ENCODE results near the gene GBF1. TPM values are rescaled to one million over a fixed set of nuclear protein-coding genes. Genes with fewer than 3 reads are reported as not detected.
"Not testable (repeated sequence)": the region's sequence is repeated elsewhere in the genome, so short reads cannot be mapped to it uniquely, and the experiment has no call there.

The GBF1 gene
- total RNA-seq, 6 experiments from 2014 or later, result 22.6 to 27.2 (median 23.7) TPM

- no peak overlapping the region for H3K4me3 ChIP-seq
- H3K27ac ChIP-seq, result no peak overlapping the region
- peaks cover 0 to 11% (median 0%) of the 10 kb centered on the region in 4 donors for H3K4me1 ChIP-seq
- H3K27me3 ChIP-seq, result no peaks in the 10 kb centered on the region
- no peaks in the 10 kb centered on the region for H3K9me3 ChIP-seq
- TF ChIP-seq, protein P1, sequence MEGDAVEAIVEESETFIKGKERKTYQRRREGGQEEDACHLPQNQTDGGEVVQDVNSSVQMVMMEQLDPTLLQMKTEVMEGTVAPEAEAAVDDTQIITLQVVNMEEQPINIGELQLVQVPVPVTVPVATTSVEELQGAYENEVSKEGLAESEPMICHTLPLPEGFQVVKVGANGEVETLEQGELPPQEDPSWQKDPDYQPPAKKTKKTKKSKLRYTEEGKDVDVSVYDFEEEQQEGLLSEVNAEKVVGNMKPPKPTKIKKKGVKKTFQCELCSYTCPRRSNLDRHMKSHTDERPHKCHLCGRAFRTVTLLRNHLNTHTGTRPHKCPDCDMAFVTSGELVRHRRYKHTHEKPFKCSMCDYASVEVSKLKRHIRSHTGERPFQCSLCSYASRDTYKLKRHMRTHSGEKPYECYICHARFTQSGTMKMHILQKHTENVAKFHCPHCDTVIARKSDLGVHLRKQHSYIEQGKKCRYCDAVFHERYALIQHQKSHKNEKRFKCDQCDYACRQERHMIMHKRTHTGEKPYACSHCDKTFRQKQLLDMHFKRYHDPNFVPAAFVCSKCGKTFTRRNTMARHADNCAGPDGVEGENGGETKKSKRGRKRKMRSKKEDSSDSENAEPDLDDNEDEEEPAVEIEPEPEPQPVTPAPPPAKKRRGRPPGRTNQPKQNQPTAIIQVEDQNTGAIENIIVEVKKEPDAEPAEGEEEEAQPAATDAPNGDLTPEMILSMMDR (IDR thresholded peaks at IDR 0.05), result no peak
- no peak for TF ChIP-seq POLR2A (IDR thresholded peaks at IDR 0.05)
- 69% methylated on average over 3 of the region's 4 CpGs for WGBS (ENCODE audit: insufficient coverage, low coverage, low lambda C conversion rate, missing lambda C conversion rate)
- no peaks in the 10 kb centered on the region for H3K36me3 ChIP-seq
- intact Hi-C loops (cut with DNase I), result no loop called here
- DNase-seq, result no peak
- peak in 3 of 4 donors; percentile 53 to 72 (median 58) for ATAC-seq
Measured at GRCh38 chr10:102291221-102291905, 46.0 kb downstream of the GBF1 start.

DNA sequence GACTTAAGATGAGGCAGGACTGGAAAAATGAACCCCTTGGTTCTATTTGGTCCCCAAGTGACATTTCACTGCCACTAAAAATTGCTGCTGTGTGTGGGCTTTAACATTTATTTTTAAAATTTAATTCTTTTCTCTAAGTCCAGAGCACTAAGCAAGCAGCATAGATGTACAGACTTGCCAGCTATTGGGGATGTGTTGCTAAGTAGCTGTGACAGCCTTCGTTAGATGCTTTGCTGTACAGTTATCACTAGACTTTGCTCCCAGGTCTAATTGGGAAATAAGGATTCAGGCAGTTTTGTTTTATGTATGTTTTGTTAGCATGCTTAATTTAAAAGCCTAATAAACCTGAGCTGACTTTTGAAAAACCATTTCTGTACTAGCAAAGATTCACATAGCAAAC, 51.8 kb downstream of the GBF1 start:
- H3K4me3 ChIP-seq, result no peak overlapping the region
- no peaks in the 10 kb centered on the region for H3K36me3 ChIP-seq
- H3K27ac ChIP-seq, result no peak overlapping the region
- no peak for TF ChIP-seq POLR2A (IDR thresholded peaks at IDR 0.05)
- TF ChIP-seq, protein P1 (IDR thresholded peaks at IDR 0.05), result no peak
- intact Hi-C loops (cut with DNase I), result no loop called here
- H3K27me3 ChIP-seq, result no peaks in the 10 kb centered on the region
- peaks cover 0 to 8% (median 0%) of the 10 kb centered on the region in 4 donors for H3K4me1 ChIP-seq
- peak in 3 of 4 donors; percentile 33 to 56 (median 54) for ATAC-seq
- no peaks in the 10 kb centered on the region for H3K9me3 ChIP-seq
- DNase-seq, result no peak
- WGBS (ENCODE audit: insufficient coverage, low coverage, low lambda C conversion rate, missing lambda C conversion rate), result 20% methylated on average over 1 of the region's 1 CpG

- Histone ChIP-seq H3K4me1 (peaks cover 0 to 8% (median 0%) of the 10 kb centered on the region in 4 donors), H3K27ac (no peak overlapping the region), H3K27me3 (no peaks in the 10 kb centered on the region), H3K9me3 (no peaks in the 10 kb centered on the region), H3K36me3 (no peaks in the 10 kb centered on the region), H3K4me3 (no peak overlapping the region)
- no peak for DNase-seq
- intact Hi-C loops (cut with DNase I), result no loop called here
- no peak for TF ChIP-seq POLR2A (IDR thresholded peaks at IDR 0.05)
- no peak for ATAC-seq
Measured at GRCh38 chr10:102298899-102299298, 53.6 kb downstream of the GBF1 start.

- intact Hi-C loops (cut with DNase I), result no loop called here
- H3K36me3 ChIP-seq, result no peaks in the 10 kb centered on the region
- no peak for DNase-seq
- TF ChIP-seq POLR2A (IDR thresholded peaks at IDR 0.05), result no peak
- TF ChIP-seq, protein P1 (IDR thresholded peaks at IDR 0.05), result no peak
- H3K4me1 ChIP-seq, result peaks cover 0 to 8% (median 0%) of the 10 kb centered on the region in 4 donors
- H3K9me3 ChIP-seq, result no peaks in the 10 kb centered on the region
- no peak for ATAC-seq
- H3K4me3 ChIP-seq, result no peak overlapping the region
- no peaks in the 10 kb centered on the region for H3K27me3 ChIP-seq
- H3K27ac ChIP-seq, result no peak overlapping the region
Measured at GRCh38 chr10:102299873-102300272, 54.5 kb downstream of the GBF1 start.

GRCh38 chr10:102300278-102300843, 55.0 kb downstream of the GBF1 start:
- 61% methylated on average over 4 of the region's 4 CpGs for WGBS (ENCODE audit: insufficient coverage, low coverage, low lambda C conversion rate, missing lambda C conversion rate)
- H3K4me3 ChIP-seq, result no peak overlapping the region
- intact Hi-C loops (cut with DNase I), result no loop called here
- ATAC-seq (no peak), DNase-seq (no peak)
- H3K4me1 ChIP-seq, result peaks cover 0 to 8% (median 0%) of the 10 kb centered on the region in 4 donors
- H3K27ac ChIP-seq, result no peak overlapping the region
- no peaks in the 10 kb centered on the region for H3K27me3 ChIP-seq
- no peaks in the 10 kb centered on the region for H3K36me3 ChIP-seq
- no peaks in the 10 kb centered on the region for H3K9me3 ChIP-seq
- no peak for TF ChIP-seq POLR2A (IDR thresholded peaks at IDR 0.05)
- TF ChIP-seq, protein P1 (IDR thresholded peaks at IDR 0.05), result no peak

DNA sequence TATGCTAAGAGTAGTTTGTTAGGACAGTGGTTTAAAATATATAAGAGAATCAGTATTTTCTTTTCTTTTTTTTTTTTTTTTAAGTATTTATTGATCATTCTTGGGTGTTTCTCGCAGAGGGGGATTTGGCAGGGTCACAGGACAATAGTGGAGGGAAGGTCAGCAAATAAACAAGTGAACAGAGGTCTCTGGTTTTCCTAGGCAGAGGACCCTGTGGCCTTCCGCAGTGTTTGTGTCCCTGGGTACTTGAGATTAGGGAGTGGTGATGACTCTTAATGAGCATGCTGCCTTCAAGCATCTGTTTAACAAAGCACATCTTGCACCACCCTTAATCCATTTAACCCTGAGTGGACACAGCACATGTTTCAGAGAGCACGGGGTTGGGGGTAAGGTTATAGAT, 55.6 kb downstream of the GBF1 start:
- H3K4me3 ChIP-seq, H3K27ac ChIP-seq: not testable (repeated sequence)

DNA sequence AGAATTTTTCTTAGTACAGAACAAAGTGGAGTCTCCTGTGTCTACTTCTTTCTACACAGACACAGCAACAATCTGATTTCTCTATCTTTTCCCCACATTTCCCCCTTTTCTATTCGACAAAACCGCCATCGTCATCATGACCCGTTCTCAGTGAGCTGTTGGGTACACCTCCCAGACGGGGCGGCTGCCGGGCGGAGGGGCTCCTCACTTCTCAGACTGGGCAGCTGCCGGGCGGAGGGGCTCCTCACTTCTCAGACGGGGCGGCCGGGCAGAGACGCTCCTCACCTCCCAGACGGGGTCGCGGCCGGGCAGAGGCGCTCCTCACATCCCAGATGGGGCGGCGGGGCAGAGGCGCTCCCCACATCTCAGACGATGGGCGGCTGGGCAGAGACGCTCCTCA, 56.0 kb downstream of the GBF1 start:
- H3K36me3 ChIP-seq; ATAC-seq; intact Hi-C loops (cut with DNase I); H3K4me3 ChIP-seq; H3K27ac ChIP-seq; H3K9me3 ChIP-seq; H3K4me1 ChIP-seq; H3K27me3 ChIP-seq; DNase-seq: not testable (repeated sequence)
- 85% methylated on average over 9 of the region's 25 CpGs for WGBS (ENCODE audit: insufficient coverage, low coverage, low lambda C conversion rate, missing lambda C conversion rate)

More for the DNA sequence above, 55.6 kb downstream of the GBF1 start:
- DNase-seq; H3K36me3 ChIP-seq; ATAC-seq; H3K27me3 ChIP-seq; H3K9me3 ChIP-seq; intact Hi-C loops (cut with DNase I); H3K4me1 ChIP-seq: not testable (repeated sequence)
- 71% methylated on average over 1 of the region's 3 CpGs for WGBS (ENCODE audit: insufficient coverage, low coverage, low lambda C conversion rate, missing lambda C conversion rate)

Measured in right lobe of liver (tissue), 6 donors.